Spleen (tissue), 11 donors: Measurements from ENCODE around the gene KBTBD8. TPM values are rescaled to one million over a fixed set of nuclear protein-coding genes. Genes with fewer than 3 reads are reported as not detected.

Source experiments
- DNase-seq: peaks from one replicate; pipeline ENCODE4 v3.0.0-alpha.2; 2020
- H3K27ac ChIP-seq, 8 donors: fragments of 200-600 bp; sonication (generic) in 7 of 8; 1 replicate in 4 of 8; 2 replicates in 4 of 8; pipeline versions ENCODE4 v1.5.0 to v1.8.0; 2016 to 2021; ENCODE audit warnings: inconsistent platforms in 4 of 8, mild to moderate bottlenecking in 4 of 8, moderate library complexity in 1 of 8
- H3K27me3 ChIP-seq, 7 donors: fragments of 200-600 bp; sonication (generic) in 6 of 7; replicated peaks in 1 of 7; 1 replicate in 4 of 7; 2 replicates in 3 of 7; pipeline versions ENCODE4 v1.5.0 to v1.8.0; 2016 to 2021; ENCODE audit warnings: inconsistent platforms in 3 of 7, mild to moderate bottlenecking in 1 of 7
- H3K36me3 ChIP-seq, 6 donors: fragments of 200-600 bp; sonication (generic) in 5 of 6; 1 replicate in 4 of 6; 2 replicates in 2 of 6; pipeline versions ENCODE4 v1.5.0 to v1.8.0; 2016 to 2021; ENCODE audit warnings: inconsistent platforms in 2 of 6
- H3K4me1 ChIP-seq, 6 donors: fragments of 200-600 bp; sonication (generic) in 5 of 6; 1 replicate in 3 of 6; 2 replicates in 3 of 6; pipeline versions ENCODE4 v1.5.0 to v1.8.0; 2016 to 2021; ENCODE audit warnings: inconsistent platforms in 3 of 6
- H3K4me3 ChIP-seq, 8 donors: fragments of 200-600 bp; sonication (generic) in 7 of 8; 1 replicate in 4 of 8; 2 replicates in 4 of 8; pipeline versions ENCODE4 v1.5.0 to v1.8.0; 2016 to 2021; ENCODE audit warnings: inconsistent platforms in 4 of 8, mild to moderate bottlenecking in 4 of 8, moderate library complexity in 2 of 8
- H3K9me3 ChIP-seq, 8 donors: fragments of 200-600 bp; sonication (generic) in 7 of 8; 1 replicate in 4 of 8; 2 replicates in 4 of 8; pipeline versions ENCODE4 v1.5.0 to v1.8.0; 2016 to 2021; ENCODE audit warnings: inconsistent platforms in 4 of 8
- CTCF ChIP-seq, 11 experiments: fragments of 200-600 bp in 7 of 11; fragments of 450-650 bp in 4 of 11; sonication (generic) in 4 of 11; IDR thresholded peaks in 8 of 11; conservative IDR thresholded peaks in 3 of 11; 1 replicate in 7 of 11; 2 replicates in 4 of 11; pipeline versions ENCODE4 v1.4.0 to v1.8.0; 2016 to 2021; ENCODE audit warnings: antibody characterized with exemption in 11 of 11, inconsistent platforms in 4 of 11, mild to moderate bottlenecking in 1 of 11
- POLR2A ChIP-seq, 3 donors: fragments of 450-650 bp; IDR thresholded peaks; one replicate each; pipeline ENCODE4 v1.5.1; 2017; ENCODE audit warnings: antibody characterized with exemption in 3 of 3, mild to moderate bottlenecking in 1 of 3
- POLR2AphosphoS5 ChIP-seq, 3 donors: sonication (generic); formaldehyde crosslinking; IDR thresholded peaks; one replicate each; pipeline ENCODE4 v1.5.1; 2017; ENCODE audit warnings: antibody characterized with exemption in 3 of 3
- WGBS, 5 donors: extraction: QIAGEN DNeasy Blood & Tissue Kit in 3 of 5; methylation state at CpG; one replicate each; pipeline versions ENCODE4 v1.1.5 to v1.1.7; 2013 to 2018; 5-methylcytosine and 5-hydroxymethylcytosine counted together
- intact Hi-C: fragments of 100-400 bp; cut with DNase I; formaldehyde crosslinking; loops from one replicate; pipeline ENCODE4 v1.15.0; 2023; ENCODE audit warnings: low total_unique reads
- polyA plus RNA-seq, 3 donors: library from polyadenylated mRNA; stranded (reverse); fragments of 200-250 nt; gene quantifications; one replicate each; pipeline ENCODE4 v1.2.1, GENCODE V29; 2013
- total RNA-seq, 7 donors: library from RNA; depleted of rRNA in 3 of 7; stranded (reverse); fragments of >200 nt in 3 of 7; fragmentation: NEBNext Ultra II Directional in 4 of 7; extraction: Animal tissue kit (Norgen Biotek cat#: 25700) in 4 of 7; gene quantifications; one replicate each; pipeline versions ENCODE4 v1.1.0 to v1.2.1, GENCODE V29; 2016 to 2021
- donor health status: healthy with polysubstance abuse.
- donor health status: DM: no; HTN: no; CAD: no; lungs with moderate emphysema.
- donor health status: DM: no; HTN: no; CAD: no.
- donor health status: Bipolar disorder and iron deficiency.
- donor health status: healthy.
- donor health status: DM: no; HTN: no; CAD: no.
- donor health status: DM: yes; HTN: yes; CAD: no.

KBTBD8 gene
- total and polyA plus RNA-seq, 10 donors, result 9.8 to 31.9 (median 12.7) TPM

GRCh38 chr3:67031986-67032385, 33.9 kb downstream of the KBTBD8 start:
- Histone ChIP-seq H3K27me3 (no peaks in the 10 kb centered on the region), H3K4me3 (no peak overlapping the region), H3K4me1 (peaks cover 0 to 9% (median 2%) of the 10 kb centered on the region in 6 donors), H3K36me3 (no peaks in the 10 kb centered on the region), H3K9me3 (no peaks in the 10 kb centered on the region), H3K27ac (no peak overlapping the region)
- DNase-seq, result no peak
- WGBS, 5 donors, result 63 to 83% (median 67%) methylated on average over 1 of the region's 1 CpG
- intact Hi-C loops, result no loop called here
- no peak for TF ChIP-seq POLR2A (IDR thresholded peaks at IDR 0.05)
- TF ChIP-seq CTCF (IDR thresholded peaks at IDR 0.05 in 8 of 11, conservative IDR thresholded peaks at IDR 0.05 in 3 of 11), result no peak
- TF ChIP-seq POLR2AphosphoS5 (IDR thresholded peaks at IDR 0.05), result no peak

- 60 to 80% (median 68%) methylated on average over 2 of the region's 2 CpGs for WGBS, 5 donors
- Histone ChIP-seq H3K9me3 (no peaks in the 10 kb centered on the region), H3K4me3 (no peak overlapping the region), H3K27ac (no peak overlapping the region), H3K27me3 (no peaks in the 10 kb centered on the region), H3K36me3 (no peaks in the 10 kb centered on the region), H3K4me1 (peaks cover 0 to 9% (median 2%) of the 10 kb centered on the region in 6 donors)
- no peak for DNase-seq
- TF ChIP-seq CTCF (IDR thresholded peaks at IDR 0.05 in 8 of 11, conservative IDR thresholded peaks at IDR 0.05 in 3 of 11), result no peak
- no peak for TF ChIP-seq POLR2A (IDR thresholded peaks at IDR 0.05)
- TF ChIP-seq POLR2AphosphoS5 (IDR thresholded peaks at IDR 0.05), result no peak
- intact Hi-C loops, result no loop called here
Observed at GRCh38 chr3:67033079-67033478, 35.0 kb downstream of the KBTBD8 start.

GRCh38 chr3:67034371-67034770, 36.3 kb downstream of the KBTBD8 start:
- no peak for DNase-seq
- intact Hi-C loops, result no loop called here
- Histone ChIP-seq H3K4me3 (no peak overlapping the region), H3K9me3 (peaks cover 0 to under 1% (median 0%) of the 10 kb centered on the region in 8 donors), H3K4me1 (peaks cover 0 to 9% (median 2%) of the 10 kb centered on the region in 6 donors), H3K27me3 (no peaks in the 10 kb centered on the region), H3K27ac (no peak overlapping the region), H3K36me3 (no peaks in the 10 kb centered on the region)
- WGBS, 5 donors, result 84 to 92% (median 90%) methylated on average over 3 of the region's 3 CpGs
- no peak for TF ChIP-seq POLR2A (IDR thresholded peaks at IDR 0.05)
- TF ChIP-seq CTCF (IDR thresholded peaks at IDR 0.05 in 8 of 11, conservative IDR thresholded peaks at IDR 0.05 in 3 of 11), result no peak
- no peak for TF ChIP-seq POLR2AphosphoS5 (IDR thresholded peaks at IDR 0.05)

- TF ChIP-seq POLR2AphosphoS5 (IDR thresholded peaks at IDR 0.05) (no peak), CTCF (IDR thresholded peaks at IDR 0.05 in 8 of 11, conservative IDR thresholded peaks at IDR 0.05 in 3 of 11) (peak in 3 of 11 experiments; percentile 14 to 45 (median 22))
- no peaks in the 10 kb centered on the region for H3K4me1 ChIP-seq
- no peak for DNase-seq
- H3K9me3 ChIP-seq, result peaks cover 0 to 16% (median 4%) of the 10 kb centered on the region in 8 donors
- intact Hi-C loops, result loop anchor here (5.0 kb wide), 1 partner anchor 65 kb away; no protein-coding TSS in a partner anchor
- 50 to 66% (median 55%) methylated on average over 4 of the region's 4 CpGs for WGBS, 5 donors
- no peaks in the 10 kb centered on the region for H3K36me3 ChIP-seq
- H3K4me3 ChIP-seq, result no peak overlapping the region
- no peaks in the 10 kb centered on the region for H3K27me3 ChIP-seq
- no peak overlapping the region for H3K27ac ChIP-seq
Observed at GRCh38 chr3:67037615-67038014, 39.5 kb downstream of the KBTBD8 start.
